BE2C (cell line): Measurements from ENCODE around the gene EPHA6.

Experiments used
- DNase-seq: peaks from one replicate; pipeline ENCODE4 v3.0.0-alpha.2; 2020
- H3K27me3 ChIP-seq: fragments of 250-450 bp; sonication (Bioruptor Pico); 2 replicates; pipeline ENCODE4 v1.5.1; 2020; ENCODE audit warnings: mild to moderate bottlenecking
- H3K36me3 ChIP-seq: fragments of 250-450 bp; sonication (Bioruptor Pico); 2 replicates; pipeline ENCODE4 v1.5.1; 2020; ENCODE audit warnings: mild to moderate bottlenecking
- H3K4me1 ChIP-seq: fragments of 250-450 bp; sonication (Bioruptor Pico); 2 replicates; pipeline ENCODE4 v1.5.1; 2020
- H3K4me3 ChIP-seq: 2 replicates; pipeline ENCODE4 v1.5.1; 2011; ENCODE audit warnings: low read depth, low read length
- H3K9me3 ChIP-seq: fragments of 250-450 bp; sonication (Bioruptor Pico); 2 replicates; pipeline ENCODE4 v1.5.1; 2020
- CTCF ChIP-seq: IDR thresholded peaks from 2 replicates; pipeline ENCODE4 v1.5.1; 2012; ENCODE audit warnings: mild to moderate bottlenecking, low read depth, low read length

EPHA6 gene

DNA sequence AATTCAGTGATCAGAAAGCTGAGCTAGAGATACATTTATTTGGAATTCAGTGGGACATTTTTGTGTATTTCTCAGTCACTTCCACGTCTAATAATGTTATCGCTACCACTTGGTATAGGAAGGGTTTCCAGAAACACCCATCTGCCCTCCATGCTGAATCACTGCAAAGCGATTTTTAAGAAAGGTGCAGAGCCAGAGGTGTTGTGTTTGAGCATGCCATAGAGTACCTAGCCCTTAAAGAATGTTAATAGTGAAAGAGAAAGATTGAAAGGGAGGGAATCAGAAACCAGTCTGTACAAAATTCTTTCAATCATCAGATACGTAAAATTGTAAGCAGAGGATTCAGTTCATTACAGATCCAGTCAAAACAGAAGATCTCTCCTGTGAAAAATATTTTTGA, 870.1 kb downstream of the EPHA6 start:
- TF ChIP-seq CTCF = no peak
- peaks cover 6% of the 10 kb centered on the region for H3K4me1 ChIP-seq
- DNase-seq = no peak
- H3K36me3 ChIP-seq = no peaks in the 10 kb centered on the region
- no peak overlapping the region for H3K4me3 ChIP-seq
- H3K27me3 ChIP-seq = no peaks in the 10 kb centered on the region
- H3K9me3 ChIP-seq = no peaks in the 10 kb centered on the region

GRCh38 chr3:97686258-97686657, 871.9 kb downstream of the EPHA6 start:
- no peaks in the 10 kb centered on the region for H3K36me3 ChIP-seq
- no peak overlapping the region for H3K4me3 ChIP-seq
- TF ChIP-seq CTCF = no peak
- no peak for DNase-seq
- no peaks in the 10 kb centered on the region for H3K27me3 ChIP-seq
- H3K4me1 ChIP-seq = peaks cover 6% of the 10 kb centered on the region
- no peaks in the 10 kb centered on the region for H3K9me3 ChIP-seq

DNA sequence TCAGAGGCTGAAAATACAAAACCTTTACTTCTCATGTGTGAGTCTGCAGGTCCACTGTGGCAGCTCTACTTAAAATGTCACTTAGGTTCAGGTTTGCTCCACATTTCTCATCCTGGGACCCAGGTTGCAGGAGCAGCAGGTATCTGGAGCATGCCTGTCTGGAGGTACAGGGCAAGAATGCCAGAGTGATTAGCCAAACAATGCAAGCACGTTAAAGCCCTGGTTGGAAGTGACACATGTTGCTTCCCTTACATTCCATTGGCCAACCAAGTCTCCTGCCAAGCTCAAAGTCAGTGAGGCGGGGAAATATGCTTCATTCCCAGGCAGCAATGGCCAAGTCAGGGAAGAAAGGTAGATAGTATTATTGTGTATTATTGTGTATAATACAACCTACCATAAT, 873.3 kb downstream of the EPHA6 start:
- TF ChIP-seq CTCF = no peak
- no peak for DNase-seq
- H3K27me3 ChIP-seq = no peaks in the 10 kb centered on the region
- H3K4me3 ChIP-seq = no peak overlapping the region
- H3K4me1 ChIP-seq = peaks cover 10% of the 10 kb centered on the region
- no peaks in the 10 kb centered on the region for H3K36me3 ChIP-seq
- H3K9me3 ChIP-seq = no peaks in the 10 kb centered on the region

DNA sequence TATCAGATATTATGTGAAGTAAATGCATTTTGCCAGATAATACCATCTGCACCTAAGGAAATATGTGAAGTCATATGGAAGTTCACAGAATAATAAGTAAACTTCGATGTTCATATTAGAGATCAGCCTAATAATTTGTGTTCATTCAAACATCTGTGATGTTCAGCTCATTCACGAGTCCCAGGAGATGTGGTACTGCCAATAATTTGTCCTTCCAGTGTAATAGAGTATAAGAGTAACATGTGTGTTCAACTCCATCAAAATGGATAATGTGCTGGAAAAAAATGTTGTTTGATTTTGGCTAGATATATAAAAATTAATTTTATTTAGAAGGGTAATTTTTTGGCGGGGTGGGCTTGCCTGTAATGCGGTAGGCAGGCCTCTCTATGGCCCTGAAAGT, 874.7 kb downstream of the EPHA6 start:
- Histone ChIP-seq H3K36me3 (no peaks in the 10 kb centered on the region), H3K27me3 (no peaks in the 10 kb centered on the region), H3K4me1 (peaks cover 15% of the 10 kb centered on the region), H3K4me3 (no peak overlapping the region), H3K9me3 (no peaks in the 10 kb centered on the region)
- no peak for DNase-seq
- TF ChIP-seq CTCF = no peak

DNA sequence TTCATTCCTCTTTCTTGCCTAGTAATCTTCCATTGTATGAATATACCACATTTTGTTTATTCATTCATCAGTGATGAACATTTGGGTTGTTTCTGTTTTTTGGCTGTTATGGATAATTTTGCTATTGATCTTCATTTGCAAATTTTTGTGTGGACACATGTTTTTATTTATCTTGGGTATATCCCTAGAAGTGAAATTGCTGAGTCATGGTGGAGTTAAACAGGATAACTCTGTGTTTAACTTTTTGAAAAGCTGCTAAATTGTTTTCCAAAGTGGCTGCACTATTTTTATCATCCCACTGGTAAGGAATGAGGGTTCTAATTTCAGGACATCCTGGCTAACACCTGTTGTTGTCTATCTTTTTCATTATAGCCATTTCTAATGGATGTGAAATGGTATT, 875.6 kb downstream of the EPHA6 start:
- Histone ChIP-seq H3K4me3 (no peak overlapping the region), H3K27me3 (no peaks in the 10 kb centered on the region), H3K36me3 (no peaks in the 10 kb centered on the region), H3K9me3 (no peaks in the 10 kb centered on the region), H3K4me1 (peaks cover 15% of the 10 kb centered on the region)
- no peak for TF ChIP-seq CTCF
- DNase-seq = no peak

DNA sequence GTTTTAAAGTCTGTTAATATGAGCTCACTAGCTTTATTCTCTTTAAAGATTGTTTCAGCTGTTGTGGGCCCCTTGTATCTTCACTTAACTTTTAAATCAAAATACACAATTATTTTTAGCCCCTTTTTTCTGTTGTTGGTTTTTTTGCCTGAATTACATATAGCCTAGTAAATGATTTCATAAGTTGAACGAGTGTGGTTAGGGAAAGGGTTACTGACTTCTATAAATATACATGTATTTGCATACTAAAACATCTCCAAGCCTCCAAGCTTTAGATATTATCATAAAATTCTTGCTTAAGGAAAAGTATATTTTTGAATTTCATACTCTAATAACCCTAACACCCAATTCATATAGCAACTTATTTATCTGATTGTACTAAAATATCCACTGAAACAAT, 877.0 kb downstream of the EPHA6 start:
- Histone ChIP-seq H3K4me1 (peaks cover 12% of the 10 kb centered on the region), H3K9me3 (no peaks in the 10 kb centered on the region), H3K27me3 (no peaks in the 10 kb centered on the region), H3K4me3 (no peak overlapping the region), H3K36me3 (no peaks in the 10 kb centered on the region)
- no peak for DNase-seq
- TF ChIP-seq CTCF = no peak
